Osteocyte (in vitro differentiated cells): ENCODE results near the gene XRCC1. TPM values are rescaled to one million over a fixed set of nuclear protein-coding genes. Genes with fewer than 3 reads are reported as not detected.

Experiments used
- DNase-seq: peaks from one replicate; pipeline ENCODE4 v3.0.0; 2021; ENCODE audit warnings: mixed read lengths; ENCODE audit not compliant: unreplicated experiment; ENCODE audit errors: extremely low spot score
- H3K27ac Mint-ChIP-seq: one replicate; pipeline ENCODE4 v1.8.0; 2021; ENCODE audit warnings: mild to moderate bottlenecking, mixed read lengths; ENCODE audit not compliant: unreplicated experiment
- H3K27me3 Mint-ChIP-seq: one replicate; pipeline ENCODE4 v1.8.0; 2021; ENCODE audit warnings: mixed read lengths; ENCODE audit not compliant: unreplicated experiment
- H3K36me3 Mint-ChIP-seq: one replicate; pipeline ENCODE4 v1.8.0; 2021; ENCODE audit warnings: mixed read lengths; ENCODE audit not compliant: unreplicated experiment
- H3K4me1 Mint-ChIP-seq: one replicate; pipeline ENCODE4 v1.8.0; 2021; ENCODE audit warnings: mixed read lengths; ENCODE audit not compliant: unreplicated experiment
- H3K4me3 Mint-ChIP-seq: one replicate; pipeline ENCODE4 v1.8.0; 2021; ENCODE audit warnings: mild to moderate bottlenecking, moderate library complexity, mixed read lengths; ENCODE audit not compliant: unreplicated experiment
- H3K9me3 Mint-ChIP-seq: one replicate; pipeline ENCODE4 v1.8.0; 2021; ENCODE audit warnings: mixed read lengths; ENCODE audit not compliant: unreplicated experiment
- total RNA-seq: library from RNA; stranded (reverse); gene quantifications from 2 replicates; pipeline ENCODE4 v1.2.1, GENCODE V29; 2021
- TF ChIP-seq, protein P1 (sequence below): fragments of 200-600 bp; sonication (generic); IDR thresholded peaks from 2 replicates; pipeline ENCODE4 v1.5.0; 2021; ENCODE audit warnings: antibody characterized with exemption, mild to moderate bottlenecking, moderate library complexity

Gene XRCC1
- total RNA-seq, 1 donor from 2014 or later, result 43.2 TPM

DNA sequence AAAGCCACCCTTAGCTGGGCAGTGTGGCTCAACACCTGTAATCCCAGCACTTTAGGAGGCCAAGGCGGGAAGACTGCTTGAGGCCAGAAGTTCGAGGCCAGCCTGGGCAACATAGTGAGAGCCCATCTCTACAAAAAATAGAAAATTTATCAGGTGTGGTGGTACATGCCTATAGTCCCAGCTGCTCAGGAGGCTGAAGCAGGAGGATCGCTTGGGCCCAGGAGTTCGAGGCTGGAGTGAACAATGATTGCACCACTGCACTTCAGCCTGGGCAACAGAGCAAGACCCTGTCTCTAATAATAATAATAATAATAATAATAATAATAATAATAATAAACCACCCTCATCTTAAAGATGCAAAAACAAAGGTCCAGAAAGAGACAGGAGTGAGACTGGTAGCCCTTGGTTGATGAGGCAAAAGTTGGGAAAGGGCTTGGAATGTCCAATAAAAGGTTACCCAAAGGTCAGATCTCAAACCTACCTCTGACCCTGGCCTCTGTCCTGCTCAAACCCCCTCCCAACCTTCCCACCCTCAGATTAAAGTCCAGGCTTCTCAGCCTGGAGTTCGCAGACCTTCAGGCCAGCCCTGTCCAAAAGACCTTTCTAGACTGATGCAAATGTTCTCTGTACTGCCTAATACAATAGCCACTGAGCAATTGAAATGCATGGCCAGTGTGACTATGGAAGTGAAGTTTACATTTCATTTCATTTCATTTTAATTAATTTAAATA is 33.2 kb downstream of the XRCC1 start:
- H3K27ac Mint-ChIP-seq, result no peak overlapping the region
- no peaks in the 10 kb centered on the region for H3K4me1 Mint-ChIP-seq
- no peak overlapping the region for H3K4me3 Mint-ChIP-seq
- TF ChIP-seq, protein P1, sequence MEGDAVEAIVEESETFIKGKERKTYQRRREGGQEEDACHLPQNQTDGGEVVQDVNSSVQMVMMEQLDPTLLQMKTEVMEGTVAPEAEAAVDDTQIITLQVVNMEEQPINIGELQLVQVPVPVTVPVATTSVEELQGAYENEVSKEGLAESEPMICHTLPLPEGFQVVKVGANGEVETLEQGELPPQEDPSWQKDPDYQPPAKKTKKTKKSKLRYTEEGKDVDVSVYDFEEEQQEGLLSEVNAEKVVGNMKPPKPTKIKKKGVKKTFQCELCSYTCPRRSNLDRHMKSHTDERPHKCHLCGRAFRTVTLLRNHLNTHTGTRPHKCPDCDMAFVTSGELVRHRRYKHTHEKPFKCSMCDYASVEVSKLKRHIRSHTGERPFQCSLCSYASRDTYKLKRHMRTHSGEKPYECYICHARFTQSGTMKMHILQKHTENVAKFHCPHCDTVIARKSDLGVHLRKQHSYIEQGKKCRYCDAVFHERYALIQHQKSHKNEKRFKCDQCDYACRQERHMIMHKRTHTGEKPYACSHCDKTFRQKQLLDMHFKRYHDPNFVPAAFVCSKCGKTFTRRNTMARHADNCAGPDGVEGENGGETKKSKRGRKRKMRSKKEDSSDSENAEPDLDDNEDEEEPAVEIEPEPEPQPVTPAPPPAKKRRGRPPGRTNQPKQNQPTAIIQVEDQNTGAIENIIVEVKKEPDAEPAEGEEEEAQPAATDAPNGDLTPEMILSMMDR, result no peak
- no peak for DNase-seq
- peaks cover 5% of the 10 kb centered on the region for H3K9me3 Mint-ChIP-seq
- no peaks in the 10 kb centered on the region for H3K27me3 Mint-ChIP-seq
- peaks cover 39% of the 10 kb centered on the region for H3K36me3 Mint-ChIP-seq

DNA sequence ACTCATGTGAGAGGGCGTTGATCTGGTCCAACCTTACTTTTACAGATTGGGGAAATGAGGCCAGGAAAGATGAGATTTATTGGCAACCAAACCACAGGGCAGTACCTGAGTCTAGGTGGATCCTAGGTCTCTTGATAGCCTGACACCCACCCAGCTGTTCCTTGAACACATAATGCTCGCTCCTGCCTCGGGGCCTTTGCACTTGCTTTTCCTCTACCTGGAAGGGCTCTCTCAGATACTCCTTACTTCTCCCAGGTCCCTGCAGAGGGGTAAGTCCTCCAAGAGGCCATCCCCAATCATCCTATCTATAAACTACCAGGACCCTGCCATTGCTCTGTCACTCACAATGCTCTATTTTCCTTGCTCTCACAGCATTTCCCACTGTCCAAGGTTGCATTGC is 34.9 kb downstream of the XRCC1 start:
- H3K27ac Mint-ChIP-seq, result no peak overlapping the region
- TF ChIP-seq, protein P1, result no peak
- peaks cover 2% of the 10 kb centered on the region for H3K4me1 Mint-ChIP-seq
- DNase-seq, result no peak
- peaks cover 41% of the 10 kb centered on the region for H3K36me3 Mint-ChIP-seq
- no peaks in the 10 kb centered on the region for H3K27me3 Mint-ChIP-seq
- H3K9me3 Mint-ChIP-seq, result peaks cover 5% of the 10 kb centered on the region
- H3K4me3 Mint-ChIP-seq, result no peak overlapping the region

DNA sequence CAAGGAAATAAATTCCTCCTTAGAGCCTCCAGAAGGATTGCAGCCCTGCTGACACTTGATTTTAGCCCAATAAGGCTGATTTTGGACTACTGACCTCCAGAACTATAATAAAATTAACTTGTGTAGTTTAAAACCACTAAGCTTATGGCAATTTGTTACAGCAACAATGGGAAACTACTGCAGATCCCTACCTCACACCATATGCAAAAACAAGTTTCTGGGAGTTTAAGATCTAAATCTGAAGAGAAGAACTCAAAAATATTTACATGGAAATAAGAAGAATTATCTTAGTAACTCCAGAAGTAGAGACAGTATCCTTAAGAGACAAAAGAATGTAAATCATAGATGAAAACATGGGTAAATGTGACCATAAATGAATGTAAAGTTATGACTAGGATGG is 36.4 kb downstream of the XRCC1 start:
- no peak for DNase-seq
- Mint-ChIP-seq H3K27ac (no peak overlapping the region), H3K9me3 (peaks cover 5% of the 10 kb centered on the region), H3K27me3 (no peaks in the 10 kb centered on the region), H3K4me1 (peaks cover 5% of the 10 kb centered on the region), H3K36me3 (peaks cover 34% of the 10 kb centered on the region), H3K4me3 (no peak overlapping the region)
- TF ChIP-seq, protein P1, result no peak

DNA sequence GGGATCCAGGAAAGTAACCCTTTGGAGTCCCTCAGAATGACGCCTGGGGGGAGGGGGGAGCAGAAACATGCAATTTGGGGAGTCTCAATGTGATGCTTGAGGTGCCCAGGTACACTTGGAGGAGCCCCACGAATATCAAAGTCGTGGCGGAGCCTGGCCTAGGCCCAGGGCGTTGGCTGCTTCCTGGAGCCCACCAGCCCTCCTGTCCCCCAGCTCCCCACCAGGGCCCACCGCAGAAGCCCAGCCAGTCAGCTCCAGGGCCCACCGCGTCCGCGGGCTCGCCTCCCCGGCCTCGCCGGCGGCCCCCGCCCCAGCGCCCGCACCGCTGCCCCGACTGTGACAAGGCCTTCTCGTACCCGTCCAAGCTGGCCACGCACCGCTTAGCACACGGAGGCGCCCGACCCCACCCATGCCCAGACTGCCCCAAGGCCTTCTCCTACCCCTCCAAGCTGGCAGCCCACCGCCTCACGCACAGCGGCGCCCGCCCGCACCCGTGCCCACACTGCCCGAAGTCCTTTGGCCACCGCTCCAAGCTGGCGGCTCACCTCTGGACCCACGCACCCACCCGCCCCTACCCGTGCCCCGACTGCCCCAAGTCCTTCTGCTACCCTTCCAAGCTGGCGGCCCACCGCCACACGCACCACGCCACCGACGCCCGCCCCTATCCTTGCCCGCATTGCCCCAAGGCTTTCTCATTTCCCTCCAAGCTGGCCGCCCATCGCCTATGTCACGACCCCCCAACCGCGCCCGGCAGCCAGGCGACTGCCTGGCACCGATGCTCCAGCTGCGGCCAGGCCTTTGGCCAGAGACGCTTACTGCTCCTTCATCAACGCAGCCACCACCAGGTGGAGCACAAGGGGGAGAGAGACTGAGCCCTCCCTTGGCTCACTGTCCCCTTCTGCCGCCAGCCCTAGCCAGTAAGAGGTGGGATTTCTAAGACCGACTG is 40.2 kb downstream of the XRCC1 start:
- peak overlapping the region; percentile 53 for H3K4me3 Mint-ChIP-seq
- H3K4me1 Mint-ChIP-seq, result peaks cover 19% of the 10 kb centered on the region
- TF ChIP-seq, protein P1, result peak; percentile 50
- peak; percentile 86 for DNase-seq
- H3K9me3 Mint-ChIP-seq, result peaks cover 5% of the 10 kb centered on the region
- no peaks in the 10 kb centered on the region for H3K27me3 Mint-ChIP-seq
- peak overlapping the region; percentile 97 for H3K27ac Mint-ChIP-seq
- peaks cover 22% of the 10 kb centered on the region for H3K36me3 Mint-ChIP-seq

DNA sequence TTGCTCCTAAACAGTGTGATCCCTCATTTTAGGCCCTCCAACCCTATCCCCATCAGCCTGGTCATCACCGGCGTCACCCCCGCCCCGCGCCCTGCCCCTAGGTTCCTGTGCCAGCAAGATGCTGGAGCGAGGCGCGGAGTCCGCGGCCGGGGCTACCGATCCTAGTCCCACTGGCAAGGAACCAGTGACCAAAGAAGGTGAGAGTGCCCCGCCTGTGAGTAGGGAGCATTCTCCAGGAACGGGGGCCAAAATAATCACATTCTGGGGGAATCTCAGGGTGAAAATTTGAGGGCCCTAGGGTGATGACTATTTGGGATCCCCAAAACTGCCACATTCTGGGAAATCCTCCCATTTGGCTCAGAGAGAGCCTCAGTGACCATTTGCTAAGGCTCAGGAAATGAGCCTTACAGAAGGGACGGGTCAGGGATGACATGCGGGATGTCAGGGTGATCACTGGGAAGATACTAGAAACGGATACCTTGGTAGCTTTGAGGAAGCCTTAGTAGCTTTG is 41.0 kb downstream of the XRCC1 start:
- DNase-seq, result no peak
- Mint-ChIP-seq H3K27me3 (no peaks in the 10 kb centered on the region), H3K36me3 (peaks cover 19% of the 10 kb centered on the region), H3K4me1 (peaks cover 19% of the 10 kb centered on the region), H3K4me3 (peak overlapping the region; percentile 88), H3K9me3 (peaks cover 5% of the 10 kb centered on the region), H3K27ac (peak overlapping the region; percentile 97)
- TF ChIP-seq, protein P1, result no peak
